ENCODE results near the gene RAB23. TPM values are rescaled to one million over a fixed set of nuclear protein-coding genes. Genes with fewer than 3 reads are reported as not detected.

RAB23 gene
- total RNA-seq (10 to 100 TPM in 1 of 9 donors, 1 to 10 TPM in 8; 4.3 to 14.7 (median 5.8) TPM), polyA plus RNA-seq (10 to 100 TPM in 1 of 3 donors, 1 to 10 TPM in 2; 2.3 to 11.9 (median 2.7) TPM)
- long read RNA-seq, donor 1, full-length matches to known transcripts, result 6 of 6 reads
- long read RNA-seq, donor 1, partial matches to known transcripts, result 0 of 6 reads
- long read RNA-seq, donor 1, other reads (novel, unspliced or antisense), result 0 of 6 reads
- long read RNA-seq, donor 2, full-length matches to known transcripts, result 2 of 9 reads
- long read RNA-seq, donor 2, partial matches to known transcripts, result 7 of 9 reads
- long read RNA-seq, donor 2, other reads (novel, unspliced or antisense), result 0 of 9 reads
- long read RNA-seq, donor 3, full-length matches to known transcripts, result 2 of 2 reads
- long read RNA-seq, donor 3, partial matches to known transcripts, result 0 of 2 reads
- long read RNA-seq, donor 3, other reads (novel, unspliced or antisense), result 0 of 2 reads
- long read RNA-seq, donor 4, result 0 reads
- long read RNA-seq, donor 5, full-length matches to known transcripts, result 15 of 24 reads
- long read RNA-seq, donor 5, partial matches to known transcripts, result 0 of 24 reads
- long read RNA-seq, donor 5, other reads (novel, unspliced or antisense), result 9 of 24 reads
- long read RNA-seq, donor 6, result 0 reads
- long read RNA-seq, donor 7, result 0 reads
- long read RNA-seq, donor 8, full-length matches to known transcripts, result 3 of 3 reads
- long read RNA-seq, donor 8, partial matches to known transcripts, result 0 of 3 reads
- long read RNA-seq, donor 8, other reads (novel, unspliced or antisense), result 0 of 3 reads
- long read RNA-seq, donor 9, full-length matches to known transcripts, result 1 of 1 reads
- long read RNA-seq, donor 9, partial matches to known transcripts, result 0 of 1 reads
- long read RNA-seq, donor 9, other reads (novel, unspliced or antisense), result 0 of 1 reads
- long read RNA-seq, donor 10, full-length matches to known transcripts, result 1 of 8 reads
- long read RNA-seq, donor 10, partial matches to known transcripts, result 7 of 8 reads
- long read RNA-seq, donor 10, other reads (novel, unspliced or antisense), result 0 of 8 reads

- TF ChIP-seq, protein P1, sequence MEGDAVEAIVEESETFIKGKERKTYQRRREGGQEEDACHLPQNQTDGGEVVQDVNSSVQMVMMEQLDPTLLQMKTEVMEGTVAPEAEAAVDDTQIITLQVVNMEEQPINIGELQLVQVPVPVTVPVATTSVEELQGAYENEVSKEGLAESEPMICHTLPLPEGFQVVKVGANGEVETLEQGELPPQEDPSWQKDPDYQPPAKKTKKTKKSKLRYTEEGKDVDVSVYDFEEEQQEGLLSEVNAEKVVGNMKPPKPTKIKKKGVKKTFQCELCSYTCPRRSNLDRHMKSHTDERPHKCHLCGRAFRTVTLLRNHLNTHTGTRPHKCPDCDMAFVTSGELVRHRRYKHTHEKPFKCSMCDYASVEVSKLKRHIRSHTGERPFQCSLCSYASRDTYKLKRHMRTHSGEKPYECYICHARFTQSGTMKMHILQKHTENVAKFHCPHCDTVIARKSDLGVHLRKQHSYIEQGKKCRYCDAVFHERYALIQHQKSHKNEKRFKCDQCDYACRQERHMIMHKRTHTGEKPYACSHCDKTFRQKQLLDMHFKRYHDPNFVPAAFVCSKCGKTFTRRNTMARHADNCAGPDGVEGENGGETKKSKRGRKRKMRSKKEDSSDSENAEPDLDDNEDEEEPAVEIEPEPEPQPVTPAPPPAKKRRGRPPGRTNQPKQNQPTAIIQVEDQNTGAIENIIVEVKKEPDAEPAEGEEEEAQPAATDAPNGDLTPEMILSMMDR (IDR thresholded peaks at IDR 0.05), result peak in 1 of 6 experiments; percentile 10
- TF ChIP-seq POLR2A (IDR thresholded peaks at IDR 0.05), result peak; percentile 39 to 49
- Histone ChIP-seq H3K4me1 (replicated peaks in 1 of 2) (peaks cover 0 to 5% of the 10 kb centered on the region in 2 donors), H3K4me3 (peak within 1 kb of the TSS; percentile 13 to 97 (median 78)), H3K27me3 (no peaks in the 10 kb centered on the region), H3K36me3 (replicated peaks in 1 of 2) (no peaks in the 10 kb centered on the region), H3K9me3 (replicated peaks in 1 of 3) (no peaks in the 10 kb centered on the region), H3K27ac (peak within 1 kb of the TSS in 3 of 5 donors; percentile 31 to 75 (median 38))
- WGBS, 4 donors, result 0 to 1% (median 0%) methylated on average over 9 to 69 of the region's 69 CpGs
- intact Hi-C loops (cut with DNase I), result loop anchor here in 1 of 2 donors (10.0 kb wide), 1 partner anchor 47 kb away; the partner anchor contains the start of gene BAG2
- peak; percentile 79 to 88 (median 85) for DNase-seq
Measured at GRCh38 chr6:57221936-57222742, at the start of gene RAB23. TSS of gene RAB23 (minus strand) at chr6:57222307. CDS start at chr6:57210380, 11,927 bp downstream.

GRCh38 chr6:57268294-57268640, 46.2 kb upstream of the RAB23 start:
- no peaks in the 10 kb centered on the region for H3K9me3 ChIP-seq (replicated peaks in 1 of 3)
- no peaks in the 10 kb centered on the region for H3K4me1 ChIP-seq (replicated peaks in 1 of 2)
- no peak for TF ChIP-seq POLR2A (IDR thresholded peaks at IDR 0.05)
- TF ChIP-seq, protein P1 (IDR thresholded peaks at IDR 0.05), result no peak
- H3K27me3 ChIP-seq, result no peaks in the 10 kb centered on the region
- no peak overlapping the region for H3K4me3 ChIP-seq
- H3K27ac ChIP-seq, result no peak overlapping the region
- intact Hi-C loops (cut with DNase I), result no loop called here
- DNase-seq, result no peak
- no peaks in the 10 kb centered on the region for H3K36me3 ChIP-seq (replicated peaks in 1 of 2)

DNA sequence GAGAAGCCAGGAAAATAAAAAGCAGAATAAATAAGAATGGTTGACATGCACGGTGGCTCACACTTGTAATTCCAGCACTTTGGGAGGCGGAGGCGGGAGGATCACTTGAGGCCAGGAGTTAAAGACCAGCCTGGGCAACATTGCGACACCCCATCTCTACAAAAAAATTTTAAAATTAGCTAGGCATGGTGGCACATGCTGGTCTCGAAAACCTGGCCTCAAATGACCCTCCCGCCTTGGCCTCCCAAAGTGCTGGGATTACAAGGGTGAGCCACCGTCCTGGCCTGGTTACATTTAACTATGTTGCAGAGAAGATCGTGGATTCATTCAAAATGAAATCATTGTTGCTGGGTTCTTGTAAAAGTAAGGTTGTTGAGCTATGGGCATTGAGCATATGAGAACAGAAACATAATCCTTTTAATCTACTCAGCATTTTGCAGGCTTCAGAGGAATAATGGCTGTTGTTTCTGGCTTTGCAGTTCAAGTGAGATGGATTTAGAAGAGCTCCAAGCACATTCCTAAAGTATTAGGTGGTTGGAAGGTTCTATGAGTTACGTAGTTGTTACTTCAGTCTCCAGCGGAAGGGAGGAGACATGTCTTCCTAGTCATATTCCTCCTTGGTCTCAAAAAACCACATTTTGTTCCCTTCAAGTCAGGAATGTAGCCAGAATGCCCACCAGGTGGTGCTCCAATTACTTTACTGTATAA, 45.6 kb upstream of the RAB23 start:
- H3K27ac ChIP-seq, result no peak overlapping the region
- H3K27me3 ChIP-seq, result no peaks in the 10 kb centered on the region
- intact Hi-C loops (cut with DNase I), result no loop called here
- no peaks in the 10 kb centered on the region for H3K9me3 ChIP-seq (replicated peaks in 1 of 3)
- H3K4me1 ChIP-seq (replicated peaks in 1 of 2), result no peaks in the 10 kb centered on the region
- no peaks in the 10 kb centered on the region for H3K36me3 ChIP-seq (replicated peaks in 1 of 2)
- H3K4me3 ChIP-seq, result no peak overlapping the region
- peak in 6 of 7 donors; percentile 29 to 66 (median 45) for DNase-seq
- 77 to 83% (median 81%) methylated on average over 10 of the region's 10 CpGs for WGBS, 4 donors
- TF ChIP-seq, protein P1 (IDR thresholded peaks at IDR 0.05), result peak; percentile 17 to 51 (median 43)
- TF ChIP-seq POLR2A (IDR thresholded peaks at IDR 0.05), result no peak
